Activated CD4-positive, alpha-beta T cell treated with anti-CD3 and anti-CD28 coated beads, Interleukin-2, amount 10 ng/mL, durations not matched to agents 24 days and 14 days (primary cell): ENCODE data around the gene LGI2. TPM values are rescaled to one million over a fixed set of nuclear protein-coding genes. Genes with fewer than 3 reads are reported as not detected.

Experiments used
- DNase-seq: peaks from one replicate; pipeline ENCODE4 v3.0.0; 2022
- H3K27ac Mint-ChIP-seq: one replicate; pipeline ENCODE4 v1.8.0; 2022; ENCODE audit warnings: mild to moderate bottlenecking, mixed read lengths
- H3K27me3 Mint-ChIP-seq: one replicate; pipeline ENCODE4 v1.8.0; 2022; ENCODE audit warnings: mixed read lengths
- H3K36me3 Mint-ChIP-seq: one replicate; pipeline ENCODE4 v1.8.0; 2022; ENCODE audit warnings: low read depth, mild to moderate bottlenecking, mixed read lengths
- H3K4me1 Mint-ChIP-seq: one replicate; pipeline ENCODE4 v1.8.0; 2021; ENCODE audit warnings: mixed read lengths
- H3K4me3 Mint-ChIP-seq: one replicate; pipeline ENCODE4 v1.8.0; 2022; ENCODE audit warnings: mild to moderate bottlenecking, moderate library complexity, mixed read lengths
- H3K9me3 Mint-ChIP-seq: one replicate; pipeline ENCODE4 v1.8.0; 2021; ENCODE audit warnings: mixed read lengths
- intact Hi-C: fragments of 100-400 bp; cut with micrococcal nuclease; formaldehyde crosslinking; loops from one replicate; pipeline ENCODE4 v1.15.1; 2023
- total RNA-seq: library from RNA; stranded (reverse); gene quantifications from 2 replicates; pipeline ENCODE4 v1.2.3, GENCODE V29; 2022

Gene LGI2
- total RNA-seq, 1 donor from 2014 or later, result not detected

- H3K4me1 Mint-ChIP-seq, result no peaks in the 10 kb centered on the region
- intact Hi-C loops, result no loop called here
- H3K9me3 Mint-ChIP-seq, result peaks cover 5% of the 10 kb centered on the region
- H3K4me3 Mint-ChIP-seq, result no peak overlapping the region
- H3K27me3 Mint-ChIP-seq, result no peaks in the 10 kb centered on the region
- DNase-seq, result no peak
- H3K27ac Mint-ChIP-seq, result no peak overlapping the region
- no peaks in the 10 kb centered on the region for H3K36me3 Mint-ChIP-seq
Measured at GRCh38 chr4:24952667-24953066, 78.1 kb downstream of the LGI2 start.

- intact Hi-C loops, result no loop called here
- no peak overlapping the region for H3K27ac Mint-ChIP-seq
- H3K36me3 Mint-ChIP-seq, result no peaks in the 10 kb centered on the region
- no peak for DNase-seq
- H3K4me1 Mint-ChIP-seq, result no peaks in the 10 kb centered on the region
- H3K4me3 Mint-ChIP-seq, result no peak overlapping the region
- H3K9me3 Mint-ChIP-seq, result peaks cover 5% of the 10 kb centered on the region
- no peaks in the 10 kb centered on the region for H3K27me3 Mint-ChIP-seq
Measured at GRCh38 chr4:24949970-24950369, 80.8 kb downstream of the LGI2 start.

Other genes starting within 250 kb of the LGI2 start
- gene SOD3, start 235.4 kb downstream of the LGI2 start, total RNA-seq, result not detected in 2 replicates
- not detected in 2 replicates for gene CCDC149, start 117.9 kb downstream of the LGI2 start, total RNA-seq
- 12.0 and 13.2 TPM in 2 replicates for gene SEPSECS, start 129.5 kb upstream of the LGI2 start, total RNA-seq
- 32.8 and 34.2 TPM in 2 replicates for gene PI4K2B, start 203.1 kb upstream of the LGI2 start, total RNA-seq